ENCODE results near the gene PLS1.
"Not testable (repeated sequence)": the region's sequence is repeated elsewhere in the genome, so short reads cannot be mapped to it uniquely, and the experiment has no call there.

DNA sequence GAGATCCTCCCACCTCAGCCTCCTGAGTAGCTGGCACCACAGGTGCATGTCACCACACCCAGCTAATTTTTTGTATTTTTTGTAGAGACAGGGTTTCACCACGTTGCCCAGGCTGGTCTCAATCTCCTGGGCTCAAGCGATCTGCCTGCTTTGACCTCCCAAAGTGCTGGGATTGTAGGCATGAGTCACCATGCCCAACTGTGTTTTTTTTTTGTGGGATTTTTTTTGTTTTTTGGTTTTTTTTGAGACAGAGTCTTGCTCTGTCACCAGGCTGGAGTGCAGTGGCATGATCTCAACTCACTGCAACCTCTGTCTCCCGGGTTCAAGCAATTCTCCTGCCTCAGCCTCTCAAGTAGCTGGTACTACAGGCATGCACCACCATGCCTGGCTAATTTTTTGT is 26.8 kb upstream of the PLS1 start:
- TF ChIP-seq, protein P1, sequence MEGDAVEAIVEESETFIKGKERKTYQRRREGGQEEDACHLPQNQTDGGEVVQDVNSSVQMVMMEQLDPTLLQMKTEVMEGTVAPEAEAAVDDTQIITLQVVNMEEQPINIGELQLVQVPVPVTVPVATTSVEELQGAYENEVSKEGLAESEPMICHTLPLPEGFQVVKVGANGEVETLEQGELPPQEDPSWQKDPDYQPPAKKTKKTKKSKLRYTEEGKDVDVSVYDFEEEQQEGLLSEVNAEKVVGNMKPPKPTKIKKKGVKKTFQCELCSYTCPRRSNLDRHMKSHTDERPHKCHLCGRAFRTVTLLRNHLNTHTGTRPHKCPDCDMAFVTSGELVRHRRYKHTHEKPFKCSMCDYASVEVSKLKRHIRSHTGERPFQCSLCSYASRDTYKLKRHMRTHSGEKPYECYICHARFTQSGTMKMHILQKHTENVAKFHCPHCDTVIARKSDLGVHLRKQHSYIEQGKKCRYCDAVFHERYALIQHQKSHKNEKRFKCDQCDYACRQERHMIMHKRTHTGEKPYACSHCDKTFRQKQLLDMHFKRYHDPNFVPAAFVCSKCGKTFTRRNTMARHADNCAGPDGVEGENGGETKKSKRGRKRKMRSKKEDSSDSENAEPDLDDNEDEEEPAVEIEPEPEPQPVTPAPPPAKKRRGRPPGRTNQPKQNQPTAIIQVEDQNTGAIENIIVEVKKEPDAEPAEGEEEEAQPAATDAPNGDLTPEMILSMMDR (IDR thresholded peaks at IDR 0.05 in 2 of 3, conservative IDR thresholded peaks at IDR 0.05 in 1 of 3; ENCODE audit: borderline replicate concordance in 1 of 3, insufficient read depth in 1 of 3, low read depth in 2 of 3, low read length in 2 of 3): not testable (repeated sequence)
- TF ChIP-seq POLR2AphosphoS5 (IDR thresholded peaks at IDR 0.05; ENCODE audit: low read depth, low read length); POLR2A (IDR thresholded peaks at IDR 0.05; ENCODE audit: borderline replicate concordance, extremely low read depth, insufficient read depth, insufficient read length); EZH2 (IDR thresholded peaks at IDR 0.05); SP1 (IDR thresholded peaks at IDR 0.05; ENCODE audit: low read depth); EZH2phosphoT487 (IDR thresholded peaks at IDR 0.05; ENCODE audit: borderline replicate concordance): not testable (repeated sequence)
- TF ChIP-seq, protein P2, sequence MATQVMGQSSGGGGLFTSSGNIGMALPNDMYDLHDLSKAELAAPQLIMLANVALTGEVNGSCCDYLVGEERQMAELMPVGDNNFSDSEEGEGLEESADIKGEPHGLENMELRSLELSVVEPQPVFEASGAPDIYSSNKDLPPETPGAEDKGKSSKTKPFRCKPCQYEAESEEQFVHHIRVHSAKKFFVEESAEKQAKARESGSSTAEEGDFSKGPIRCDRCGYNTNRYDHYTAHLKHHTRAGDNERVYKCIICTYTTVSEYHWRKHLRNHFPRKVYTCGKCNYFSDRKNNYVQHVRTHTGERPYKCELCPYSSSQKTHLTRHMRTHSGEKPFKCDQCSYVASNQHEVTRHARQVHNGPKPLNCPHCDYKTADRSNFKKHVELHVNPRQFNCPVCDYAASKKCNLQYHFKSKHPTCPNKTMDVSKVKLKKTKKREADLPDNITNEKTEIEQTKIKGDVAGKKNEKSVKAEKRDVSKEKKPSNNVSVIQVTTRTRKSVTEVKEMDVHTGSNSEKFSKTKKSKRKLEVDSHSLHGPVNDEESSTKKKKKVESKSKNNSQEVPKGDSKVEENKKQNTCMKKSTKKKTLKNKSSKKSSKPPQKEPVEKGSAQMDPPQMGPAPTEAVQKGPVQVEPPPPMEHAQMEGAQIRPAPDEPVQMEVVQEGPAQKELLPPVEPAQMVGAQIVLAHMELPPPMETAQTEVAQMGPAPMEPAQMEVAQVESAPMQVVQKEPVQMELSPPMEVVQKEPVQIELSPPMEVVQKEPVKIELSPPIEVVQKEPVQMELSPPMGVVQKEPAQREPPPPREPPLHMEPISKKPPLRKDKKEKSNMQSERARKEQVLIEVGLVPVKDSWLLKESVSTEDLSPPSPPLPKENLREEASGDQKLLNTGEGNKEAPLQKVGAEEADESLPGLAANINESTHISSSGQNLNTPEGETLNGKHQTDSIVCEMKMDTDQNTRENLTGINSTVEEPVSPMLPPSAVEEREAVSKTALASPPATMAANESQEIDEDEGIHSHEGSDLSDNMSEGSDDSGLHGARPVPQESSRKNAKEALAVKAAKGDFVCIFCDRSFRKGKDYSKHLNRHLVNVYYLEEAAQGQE (IDR thresholded peaks at IDR 0.05; ENCODE audit: low read depth): not testable (repeated sequence)

Data from HCT116 (cell line).